CD8-positive, alpha-beta memory T cell (primary cell): Measurements from ENCODE around the gene MAML1. TPM values are rescaled to one million over a fixed set of nuclear protein-coding genes. Genes with fewer than 3 reads are reported as not detected.

Experiments
- CTCF ChIA-PET: fragments of 350-600 bp; sonication (Branson Sonifier 250); formaldehyde crosslinking; loops from one replicate; lab custom pipeline; 2021; ENCODE audit warnings: antibody characterized with exemption; lab: Charles Lee
- POLR2A ChIA-PET: fragments of 350-600 bp; sonication (Branson Sonifier 250); formaldehyde crosslinking; loops from one replicate; lab custom pipeline; 2021; ENCODE audit warnings: antibody characterized with exemption; lab: Charles Lee
- DNase-seq, 5 donors: peaks; one replicate each; pipeline versions ENCODE4 v3.0.0 to v3.0.0-alpha.2; 2020 to 2022; ENCODE audit warnings: mixed read lengths in 1 of 5
- H3K27ac ChIP-seq: one replicate; pipeline ENCODE4 v1.7.0; 2013; ENCODE audit warnings: low read depth, mild to moderate bottlenecking, low read length, moderate library complexity
- H3K27me3 ChIP-seq: 2 replicates; pipeline ENCODE4 v1.7.0; 2013; ENCODE audit warnings: low read length, mild to moderate bottlenecking; ENCODE audit not compliant: insufficient read depth, poor library complexity, severe bottlenecking
- H3K36me3 ChIP-seq: 2 replicates; pipeline ENCODE4 v1.7.0; 2013; ENCODE audit warnings: mild to moderate bottlenecking, low read length, moderate library complexity; ENCODE audit not compliant: insufficient read depth
- H3K4me1 ChIP-seq: 2 replicates; pipeline ENCODE4 v1.7.0; 2013; ENCODE audit warnings: mild to moderate bottlenecking, low read length, moderate library complexity; ENCODE audit not compliant: insufficient read depth
- H3K4me3 ChIP-seq: 2 replicates; pipeline ENCODE4 v1.7.0; 2013; ENCODE audit warnings: mild to moderate bottlenecking, low read length
- H3K9me3 ChIP-seq: 2 replicates; pipeline ENCODE4 v1.7.0; 2013; ENCODE audit warnings: mild to moderate bottlenecking, low read length
- H3K27ac Mint-ChIP-seq, 8 donors: one replicate each; pipeline ENCODE4 v1.8.0; 2020 to 2021; ENCODE audit warnings: mixed read lengths in 8 of 8, mild to moderate bottlenecking in 6 of 8, inconsistent platforms in 3 of 8, moderate library complexity in 3 of 8
- H3K27me3 Mint-ChIP-seq, 2 donors: one replicate each; pipeline ENCODE4 v1.8.0; 2020 to 2021; ENCODE audit warnings: mixed read lengths in 2 of 2, mild to moderate bottlenecking in 1 of 2, moderate library complexity in 1 of 2
- H3K36me3 Mint-ChIP-seq, 3 donors: one replicate each; pipeline ENCODE4 v1.8.0; 2020 to 2021; ENCODE audit warnings: mixed read lengths in 3 of 3, inconsistent platforms in 1 of 3, mild to moderate bottlenecking in 1 of 3
- H3K4me1 Mint-ChIP-seq, 3 donors: one replicate each; pipeline ENCODE4 v1.8.0; 2020 to 2021; ENCODE audit warnings: mixed read lengths in 3 of 3, inconsistent platforms in 1 of 3, mild to moderate bottlenecking in 1 of 3
- H3K4me3 Mint-ChIP-seq, 7 donors: one replicate each; pipeline ENCODE4 v1.8.0; 2020 to 2021; ENCODE audit warnings: mixed read lengths in 7 of 7, mild to moderate bottlenecking in 6 of 7, moderate library complexity in 4 of 7, inconsistent platforms in 2 of 7
- H3K9me3 Mint-ChIP-seq, 5 donors: one replicate each; pipeline ENCODE4 v1.8.0; 2020 to 2022; ENCODE audit warnings: mixed read lengths in 5 of 5, mild to moderate bottlenecking in 3 of 5, moderate library complexity in 2 of 5, inconsistent platforms in 1 of 5
- polyA plus RNA-seq: library from polyadenylated mRNA; unstranded; fragments of 300-500 nt; fragmentation: Illumina TruSeq; gene quantifications from one replicate; pipeline ENCODE4 v1.2.3, GENCODE V29; 2021
- total RNA-seq, 2 experiments: library from RNA; stranded (reverse); gene quantifications; one replicate each; pipeline ENCODE4 v1.2.3, GENCODE V29; 2021

The MAML1 gene
- total and polyA plus RNA-seq, 3 experiments from 2014 or later = 9.1 to 30.9 (median 30.4) TPM

- H3K9me3 ChIP-seq = no peaks in the 10 kb centered on the region
- POLR2A ChIA-PET = interaction anchor here (0.6 to 3.2 kb wide), 11 partner anchors 8 to 198 kb away, joined by 3 to 13 read pairs (median 4); partner anchors contain the start of genes HNRNPH1, LTC4S and MRNIP
- Mint-ChIP-seq H3K4me1 (peaks cover 40 to 60% (median 40%) of the 10 kb centered on the region in 3 donors), H3K27ac (peak overlapping the region; percentile 89 to 98 (median 96)), H3K9me3 (peaks cover 0 to 4% (median 0%) of the 10 kb centered on the region in 5 donors), H3K36me3 (peaks cover under 1 to 33% (median 2%) of the 10 kb centered on the region in 3 donors), H3K4me3 (peak overlapping the region; percentile 77 to 94 (median 86)), H3K27me3 (peaks cover 0 to 8% of the 10 kb centered on the region in 2 donors)
- H3K27ac ChIP-seq = peak overlapping the region; percentile 96
- DNase-seq = peak in 4 of 5 donors; percentile 36 to 68 (median 47)
- H3K4me3 ChIP-seq = peak overlapping the region; percentile 43
- H3K4me1 ChIP-seq = peaks cover 36% of the 10 kb centered on the region
- CTCF ChIA-PET = interaction anchor here (1.3 to 2.8 kb wide), 5 partner anchors 16 to 196 kb away, joined by 3 to 21 read pairs (median 4); partner anchors contain the start of genes HNRNPH1 and TBC1D9B
- H3K27me3 ChIP-seq = no peaks in the 10 kb centered on the region
- H3K36me3 ChIP-seq = peaks cover 7% of the 10 kb centered on the region
These were observed 86.9 kb downstream of the MAML1 start for GRCh38 chr5:179819296-179820126.

DNA sequence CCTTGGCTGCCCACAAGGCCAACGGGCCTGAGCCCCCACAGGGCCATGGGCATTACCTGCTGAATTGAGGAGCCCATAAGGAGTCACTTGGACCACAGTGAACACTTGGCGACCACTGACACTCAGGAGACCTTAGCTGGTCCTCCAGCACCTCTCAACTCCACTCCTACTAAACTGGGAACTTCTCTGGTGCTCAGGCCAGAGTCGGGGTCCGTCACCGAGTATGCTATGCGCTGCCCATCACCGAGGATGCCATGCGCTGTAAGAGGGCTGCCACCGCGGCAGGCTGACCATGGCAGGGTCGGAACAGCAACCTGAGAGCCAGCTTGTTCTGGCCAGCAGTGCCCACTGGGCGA, 87.5 kb downstream of the MAML1 start:
- ChIA-PET CTCF (interaction anchor here (1.1 to 2.8 kb wide), 5 partner anchors 18 to 197 kb away, joined by 3 to 21 read pairs (median 4); partner anchors contain the start of genes HNRNPH1 and TBC1D9B), POLR2A (interaction anchor here (0.6 to 3.2 kb wide), 11 partner anchors 9 to 198 kb away, joined by 3 to 13 read pairs (median 4); partner anchors contain the start of genes HNRNPH1, LTC4S and MRNIP)
- Mint-ChIP-seq H3K4me3 (peak overlapping the region; percentile 77 to 94 (median 86)), H3K27ac (peak overlapping the region; percentile 89 to 98 (median 96)), H3K9me3 (peaks cover 0 to 4% (median 0%) of the 10 kb centered on the region in 5 donors), H3K36me3 (peaks cover 4 to 38% (median 5%) of the 10 kb centered on the region in 3 donors), H3K27me3 (peaks cover 0 to 8% of the 10 kb centered on the region in 2 donors), H3K4me1 (peaks cover 43 to 66% (median 44%) of the 10 kb centered on the region in 3 donors)
- Histone ChIP-seq H3K27ac (peak overlapping the region; percentile 96), H3K4me1 (peaks cover 36% of the 10 kb centered on the region), H3K36me3 (peaks cover 13% of the 10 kb centered on the region), H3K27me3 (no peaks in the 10 kb centered on the region), H3K9me3 (no peaks in the 10 kb centered on the region), H3K4me3 (peak overlapping the region; percentile 83)
- no peak for DNase-seq

- Mint-ChIP-seq H3K9me3 (peaks cover 0 to 4% (median 0%) of the 10 kb centered on the region in 5 donors), H3K36me3 (peaks cover 4 to 44% (median 5%) of the 10 kb centered on the region in 3 donors), H3K27me3 (peaks cover 0 to 8% of the 10 kb centered on the region in 2 donors), H3K27ac (peak within 1 kb of the TSS; percentile 93 to 100 (median 98)), H3K4me3 (peak within 1 kb of the TSS; percentile 94 to 99 (median 98)), H3K4me1 (peaks cover 42 to 70% (median 44%) of the 10 kb centered on the region in 3 donors)
- Histone ChIP-seq H3K36me3 (peaks cover 19% of the 10 kb centered on the region), H3K27me3 (no peaks in the 10 kb centered on the region), H3K4me1 (peaks cover 36% of the 10 kb centered on the region), H3K9me3 (no peaks in the 10 kb centered on the region), H3K4me3 (peak within 1 kb of the TSS; percentile 83), H3K27ac (peak within 1 kb of the TSS; percentile 96)
- ChIA-PET POLR2A (interaction anchor here (0.6 to 3.2 kb wide), 9 partner anchors 9 to 199 kb away, joined by 3 to 13 read pairs (median 3); partner anchors contain the start of genes HNRNPH1, LTC4S and MRNIP), CTCF (interaction anchor here (1.1 to 2.8 kb wide), 3 partner anchors 19 to 88 kb away, joined by 3 to 21 read pairs (median 6); partner anchors contain the start of gene TBC1D9B)
- peak; percentile 72 to 86 (median 79) for DNase-seq
These were observed 88.1 kb downstream of the MAML1 start, which contains the start of gene SQSTM1 for GRCh38 chr5:179820483-179821297. Gene SQSTM1, plus strand, starts transcription at chr5:179820905. Its CDS starts 32 bp downstream, at chr5:179820937.

- H3K27me3 Mint-ChIP-seq = peaks cover 0 to 8% of the 10 kb centered on the region in 2 donors
- peak overlapping the region; percentile 83 for H3K4me3 ChIP-seq
- POLR2A ChIA-PET = interaction anchor here (0.6 to 3.2 kb wide), 12 partner anchors 9 to 200 kb away, joined by 3 to 13 read pairs (median 4); partner anchors contain the start of genes LTC4S, MAML1 and MRNIP
- H3K4me1 ChIP-seq = peaks cover 36% of the 10 kb centered on the region
- CTCF ChIA-PET = interaction anchor here (0.9 to 2.8 kb wide), 7 partner anchors 15 to 87 kb away, joined by 3 to 21 read pairs (median 4); partner anchors contain the start of gene TBC1D9B
- peaks cover 0 to 4% (median 0%) of the 10 kb centered on the region in 5 donors for H3K9me3 Mint-ChIP-seq
- H3K4me1 Mint-ChIP-seq = peaks cover 40 to 69% (median 44%) of the 10 kb centered on the region in 3 donors
- peak overlapping the region; percentile 96 for H3K27ac ChIP-seq
- peaks cover 4 to 52% (median 5%) of the 10 kb centered on the region in 3 donors for H3K36me3 Mint-ChIP-seq
- peak overlapping the region; percentile 93 to 100 (median 98) for H3K27ac Mint-ChIP-seq
- no peaks in the 10 kb centered on the region for H3K27me3 ChIP-seq
- H3K9me3 ChIP-seq = no peaks in the 10 kb centered on the region
- peak overlapping the region; percentile 94 to 99 (median 98) for H3K4me3 Mint-ChIP-seq
- H3K36me3 ChIP-seq = peaks cover 20% of the 10 kb centered on the region
- DNase-seq = peak; percentile 85 to 94 (median 88)
These were observed 88.9 kb downstream of the MAML1 start for GRCh38 chr5:179821298-179822058.

- POLR2A ChIA-PET = interaction anchor here (0.6 to 3.2 kb wide), 9 partner anchors 8 to 200 kb away, joined by 3 to 13 read pairs (median 4); partner anchors contain the start of genes MAML1 and MRNIP
These were observed 89.4 kb downstream of the MAML1 start for GRCh38 chr5:179822059-179822432.

GRCh38 chr5:179822444-179822990, 89.9 kb downstream of the MAML1 start:
- Histone ChIP-seq H3K36me3 (peaks cover 24% of the 10 kb centered on the region), H3K27ac (peak overlapping the region; percentile 96), H3K4me3 (peak overlapping the region; percentile 83), H3K4me1 (peaks cover 36% of the 10 kb centered on the region), H3K9me3 (no peaks in the 10 kb centered on the region), H3K27me3 (no peaks in the 10 kb centered on the region)
- peaks cover 40 to 71% (median 49%) of the 10 kb centered on the region in 3 donors for H3K4me1 Mint-ChIP-seq
- H3K4me3 Mint-ChIP-seq = peak overlapping the region; percentile 68 to 99 (median 97)
- H3K9me3 Mint-ChIP-seq = peaks cover 0 to 4% (median 0%) of the 10 kb centered on the region in 5 donors
- ChIA-PET CTCF (interaction anchor here (0.6 to 1.2 kb wide), 5 partner anchors 14 to 60 kb away, joined by 3 to 5 read pairs (median 3); no protein-coding TSS in a partner anchor), POLR2A (interaction anchor here (0.6 to 3.2 kb wide), 10 partner anchors 8 to 752 kb away, joined by 3 to 13 read pairs (median 4); partner anchors contain the start of genes MAML1 and MRNIP)
- peaks cover 4 to 62% (median 5%) of the 10 kb centered on the region in 3 donors for H3K36me3 Mint-ChIP-seq
- peak overlapping the region; percentile 74 to 98 (median 98) for H3K27ac Mint-ChIP-seq
- H3K27me3 Mint-ChIP-seq = peaks cover 0 to 6% of the 10 kb centered on the region in 2 donors
- DNase-seq = no peak

More at GRCh38 chr5:179822059-179822432, 89.4 kb downstream of the MAML1 start:
- Histone ChIP-seq H3K27me3 (no peaks in the 10 kb centered on the region), H3K27ac (peak overlapping the region; percentile 96), H3K36me3 (peaks cover 24% of the 10 kb centered on the region), H3K4me3 (peak overlapping the region; percentile 83), H3K9me3 (no peaks in the 10 kb centered on the region), H3K4me1 (peaks cover 36% of the 10 kb centered on the region)
- Mint-ChIP-seq H3K27ac (peak overlapping the region; percentile 93 to 100 (median 98)), H3K4me1 (peaks cover 40 to 73% (median 49%) of the 10 kb centered on the region in 3 donors), H3K36me3 (peaks cover 4 to 58% (median 5%) of the 10 kb centered on the region in 3 donors), H3K9me3 (peaks cover 0 to 4% (median 0%) of the 10 kb centered on the region in 5 donors), H3K4me3 (peak overlapping the region; percentile 94 to 99 (median 98)), H3K27me3 (peaks cover 0 to 8% of the 10 kb centered on the region in 2 donors)
- CTCF ChIA-PET = interaction anchor here (0.9 to 1.2 kb wide), 4 partner anchors 15 to 60 kb away, joined by 3 to 5 read pairs (median 4); no protein-coding TSS in a partner anchor
- DNase-seq = no peak
